ENCODE data around the gene LRMDA. TPM values are rescaled to one million over a fixed set of nuclear protein-coding genes. Genes with fewer than 3 reads are reported as not detected.

The LRMDA gene
- polyA plus RNA-seq, 1 donor (not counting 4 experiments of a cell fraction or from before 2014, with no cell fraction given), result not detected

DNA sequence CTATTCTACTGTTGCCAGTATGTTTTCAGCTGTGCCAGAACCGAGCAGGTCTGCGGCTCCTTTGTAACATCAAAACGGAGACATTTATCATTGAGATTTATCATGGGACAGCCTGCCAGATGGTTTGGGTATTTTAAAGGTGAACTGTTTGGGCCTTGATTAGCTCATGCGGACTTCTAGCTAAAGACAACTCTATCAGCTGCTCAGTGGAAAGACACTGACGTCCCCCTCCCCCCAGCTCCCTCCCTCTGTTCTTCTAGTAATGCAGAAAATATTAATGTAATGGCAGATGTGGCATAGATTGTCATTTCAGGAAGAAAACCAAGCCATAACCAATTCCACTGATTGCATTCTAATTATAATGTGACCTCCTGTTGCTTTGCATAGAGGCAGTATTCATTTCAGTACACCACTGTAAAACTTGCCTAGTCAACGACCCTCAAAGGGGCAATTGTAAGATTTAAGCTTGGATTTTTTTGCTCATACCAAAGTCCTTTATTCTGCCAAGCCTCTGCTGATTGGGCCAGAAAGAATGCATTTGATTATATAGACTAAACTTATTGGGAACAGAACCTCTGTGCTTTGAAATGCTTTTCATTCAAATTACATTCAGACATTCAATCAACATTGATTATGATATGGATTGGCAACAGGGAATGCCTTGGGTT, 966.8 kb downstream of the LRMDA start:
- DNase-seq (ENCODE audit: low read depth, low spot score), result no peak
- H3K27me3 ChIP-seq (ENCODE audit: control insufficient read depth, extremely low read depth, insufficient read depth, low read length), result no peaks in the 10 kb centered on the region
- FAIRE-seq, result no peak

DNA sequence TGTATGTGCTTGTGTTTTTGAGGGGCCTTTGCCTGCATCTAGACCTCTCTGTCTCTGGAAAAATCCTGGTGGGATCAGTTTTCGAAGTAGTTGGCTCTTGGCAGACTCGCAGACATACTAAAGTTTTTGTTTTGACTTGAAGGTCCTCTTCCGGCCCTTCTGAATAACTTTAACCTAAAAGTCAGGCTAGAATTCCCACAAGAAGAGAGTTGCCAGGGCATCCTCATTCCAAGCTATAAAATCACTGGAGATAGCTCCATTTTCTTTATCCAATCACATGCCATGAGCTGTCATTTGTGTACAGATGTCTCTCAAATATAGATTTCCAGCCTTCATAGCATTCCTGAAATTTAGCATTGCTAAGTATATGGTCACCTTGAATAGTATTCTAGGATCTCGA, 967.8 kb downstream of the LRMDA start:
- H4K20me1 ChIP-seq (ENCODE audit: control insufficient read depth, extremely low read depth, insufficient read depth, low read length), result no peaks in the 10 kb centered on the region
- no peak overlapping the region for H3K4me2 ChIP-seq (ENCODE audit: control insufficient read depth, extremely low read depth, insufficient read depth, low read depth, low read length)
- no peak overlapping the region for H2AFZ ChIP-seq (ENCODE audit: control insufficient read depth, low read length)
- no peaks in the 10 kb centered on the region for H3K4me1 ChIP-seq (ENCODE audit: control insufficient read depth, extremely low read depth, insufficient read depth, low read length)
- FAIRE-seq (no peak), DNase-seq (ENCODE audit: low read depth, low spot score) (no peak)
- no peaks in the 10 kb centered on the region for H3K27me3 ChIP-seq (ENCODE audit: control insufficient read depth, extremely low read depth, insufficient read depth, low read length)
- H3K9ac ChIP-seq (ENCODE audit: control insufficient read depth, extremely low read depth, insufficient read depth, low read length), result no peak overlapping the region
- dilution Hi-C loops (cut with MboI; ENCODE audit: extremely low pct_ligation_motif_present, low sequenced_read_pairs), result no loop called here
- H3K4me3 ChIP-seq (ENCODE audit: control insufficient read depth in 2 of 3, extremely low read depth in 1 of 3, insufficient read depth in 2 of 3, low read depth in 1 of 3, low read length in 3 of 3), result no peak overlapping the region
- TF ChIP-seq EZH2 (IDR thresholded peaks at IDR 0.05; ENCODE audit: low read length), result no peak
- TF ChIP-seq CTCF (optimal IDR thresholded peaks at IDR 0.05 in 1 of 3, IDR thresholded peaks at IDR 0.05 in 1 of 3, conservative IDR thresholded peaks at IDR 0.05 in 1 of 3; ENCODE audit: extremely low read depth in 1 of 3, insufficient read depth in 2 of 3, low read length in 3 of 3), result no peak
- no peak overlapping the region for H3K27ac ChIP-seq (ENCODE audit: control insufficient read depth, insufficient read depth, low read length)
- no peaks in the 10 kb centered on the region for H3K9me1 ChIP-seq (ENCODE audit: control insufficient read depth, extremely low read depth, insufficient read depth, low read length)
- H3K36me3 ChIP-seq (ENCODE audit: control insufficient read depth in 2 of 2, extremely low read depth in 1 of 2, insufficient read depth in 2 of 2, low read length in 2 of 2), result no peaks in the 10 kb centered on the region
- H3K79me2 ChIP-seq (ENCODE audit: control insufficient read depth, insufficient read depth, low read length), result no peaks in the 10 kb centered on the region
- H3K9me3 ChIP-seq (ENCODE audit: control insufficient read depth, low read depth, low read length), result no peaks in the 10 kb centered on the region

More for the DNA sequence above, 966.8 kb downstream of the LRMDA start:
- Histone ChIP-seq H3K9me3 (ENCODE audit: control insufficient read depth, low read depth, low read length) (no peaks in the 10 kb centered on the region), H3K9ac (ENCODE audit: control insufficient read depth, extremely low read depth, insufficient read depth, low read length) (no peak overlapping the region), H3K79me2 (ENCODE audit: control insufficient read depth, insufficient read depth, low read length) (no peaks in the 10 kb centered on the region), H4K20me1 (ENCODE audit: control insufficient read depth, extremely low read depth, insufficient read depth, low read length) (no peaks in the 10 kb centered on the region), H3K4me1 (ENCODE audit: control insufficient read depth, extremely low read depth, insufficient read depth, low read length) (no peaks in the 10 kb centered on the region), H3K36me3 (ENCODE audit: control insufficient read depth in 2 of 2, extremely low read depth in 1 of 2, insufficient read depth in 2 of 2, low read length in 2 of 2) (no peaks in the 10 kb centered on the region), H3K27ac (ENCODE audit: control insufficient read depth, insufficient read depth, low read length) (no peak overlapping the region), H3K4me3 (ENCODE audit: control insufficient read depth in 2 of 3, extremely low read depth in 1 of 3, insufficient read depth in 2 of 3, low read depth in 1 of 3, low read length in 3 of 3) (no peak overlapping the region), H2AFZ (ENCODE audit: control insufficient read depth, low read length) (no peak overlapping the region), H3K4me2 (ENCODE audit: control insufficient read depth, extremely low read depth, insufficient read depth, low read depth, low read length) (no peak overlapping the region), H3K9me1 (ENCODE audit: control insufficient read depth, extremely low read depth, insufficient read depth, low read length) (no peaks in the 10 kb centered on the region)
- dilution Hi-C loops (cut with MboI; ENCODE audit: extremely low pct_ligation_motif_present, low sequenced_read_pairs), result no loop called here
- TF ChIP-seq CTCF (optimal IDR thresholded peaks at IDR 0.05 in 1 of 3, IDR thresholded peaks at IDR 0.05 in 1 of 3, conservative IDR thresholded peaks at IDR 0.05 in 1 of 3; ENCODE audit: extremely low read depth in 1 of 3, insufficient read depth in 2 of 3, low read length in 3 of 3), result no peak
- TF ChIP-seq EZH2 (IDR thresholded peaks at IDR 0.05; ENCODE audit: low read length), result no peak

Measured in keratinocyte (primary cell).